HL-60 (cell line): Measurements from ENCODE around the gene IRAK2.

Experiments
- DNase-seq, 2 experiments: peaks; one replicate each; pipeline ENCODE4 v3.0.0-alpha.2; 2010 to 2020; ENCODE audit warnings: low read depth in 1 of 2, low spot score in 1 of 2
- H3K27ac ChIP-seq: fragments of 250-450 bp; sonication (Bioruptor Pico); replicated peaks from 2 replicates; pipeline ENCODE4 v1.5.1; 2020; ENCODE audit warnings: mild to moderate bottlenecking, moderate library complexity
- H3K27me3 ChIP-seq: fragments of 250-450 bp; sonication (Bioruptor Pico); 2 replicates; pipeline ENCODE4 v1.5.1; 2021; ENCODE audit warnings: mild to moderate bottlenecking, moderate library complexity; ENCODE audit not compliant: insufficient read depth, poor library complexity, severe bottlenecking
- H3K4me3 ChIP-seq: replicated peaks from 2 replicates; pipeline ENCODE4 v1.5.1; 2011; ENCODE audit warnings: mild to moderate bottlenecking, control low read depth, low read length; ENCODE audit not compliant: insufficient read depth
- GABPA ChIP-seq: IDR thresholded peaks from 2 replicates; pipeline ENCODE4 v1.6.1; 2012; ENCODE audit warnings: low read depth
- POLR2AphosphoS5 ChIP-seq: IDR thresholded peaks from 2 replicates; pipeline ENCODE4 v1.6.1; 2012; ENCODE audit warnings: low read depth
- SPI1 ChIP-seq: IDR thresholded peaks from 2 replicates; pipeline ENCODE4 v1.6.1; 2012; ENCODE audit warnings: low read depth, mild to moderate bottlenecking, borderline replicate concordance
- TF ChIP-seq, protein P1 (sequence below): IDR thresholded peaks from one replicate; pipeline ENCODE4 v1.5.1; 2011; ENCODE audit warnings: low read length, control low read depth, inconsistent platforms; ENCODE audit not compliant: insufficient read depth
- TF ChIP-seq, protein P2 (sequence below): IDR thresholded peaks from 2 replicates; pipeline ENCODE4 v1.6.1; 2012; ENCODE audit warnings: low read depth; ENCODE audit not compliant: insufficient replicate concordance

IRAK2 gene

DNA sequence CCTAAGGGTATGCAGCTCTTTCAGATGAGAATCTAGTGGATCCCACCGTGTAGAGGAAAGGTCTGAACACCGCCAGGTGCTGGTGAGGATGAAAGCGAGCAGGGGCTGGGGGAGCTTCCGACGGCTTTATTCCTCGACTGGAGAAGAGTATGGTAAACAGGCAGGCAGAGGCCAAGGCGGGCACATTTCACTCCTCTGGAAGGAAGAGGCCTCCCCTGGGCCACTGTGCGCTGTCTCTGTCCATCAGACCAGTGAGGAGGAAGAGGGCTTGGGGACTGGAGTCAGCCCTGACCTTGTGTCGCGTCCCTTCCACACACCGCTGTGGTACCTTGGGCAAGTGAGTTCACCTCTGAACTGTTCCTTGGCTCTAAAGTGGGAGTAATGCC is 123.8 kb downstream of the IRAK2 start:
- DNase-seq = no peak
- TF ChIP-seq GABPA (no peak), POLR2AphosphoS5 (no peak), SPI1 (no peak)
- TF ChIP-seq, protein P1, sequence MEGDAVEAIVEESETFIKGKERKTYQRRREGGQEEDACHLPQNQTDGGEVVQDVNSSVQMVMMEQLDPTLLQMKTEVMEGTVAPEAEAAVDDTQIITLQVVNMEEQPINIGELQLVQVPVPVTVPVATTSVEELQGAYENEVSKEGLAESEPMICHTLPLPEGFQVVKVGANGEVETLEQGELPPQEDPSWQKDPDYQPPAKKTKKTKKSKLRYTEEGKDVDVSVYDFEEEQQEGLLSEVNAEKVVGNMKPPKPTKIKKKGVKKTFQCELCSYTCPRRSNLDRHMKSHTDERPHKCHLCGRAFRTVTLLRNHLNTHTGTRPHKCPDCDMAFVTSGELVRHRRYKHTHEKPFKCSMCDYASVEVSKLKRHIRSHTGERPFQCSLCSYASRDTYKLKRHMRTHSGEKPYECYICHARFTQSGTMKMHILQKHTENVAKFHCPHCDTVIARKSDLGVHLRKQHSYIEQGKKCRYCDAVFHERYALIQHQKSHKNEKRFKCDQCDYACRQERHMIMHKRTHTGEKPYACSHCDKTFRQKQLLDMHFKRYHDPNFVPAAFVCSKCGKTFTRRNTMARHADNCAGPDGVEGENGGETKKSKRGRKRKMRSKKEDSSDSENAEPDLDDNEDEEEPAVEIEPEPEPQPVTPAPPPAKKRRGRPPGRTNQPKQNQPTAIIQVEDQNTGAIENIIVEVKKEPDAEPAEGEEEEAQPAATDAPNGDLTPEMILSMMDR = no peak
- TF ChIP-seq, protein P2, sequence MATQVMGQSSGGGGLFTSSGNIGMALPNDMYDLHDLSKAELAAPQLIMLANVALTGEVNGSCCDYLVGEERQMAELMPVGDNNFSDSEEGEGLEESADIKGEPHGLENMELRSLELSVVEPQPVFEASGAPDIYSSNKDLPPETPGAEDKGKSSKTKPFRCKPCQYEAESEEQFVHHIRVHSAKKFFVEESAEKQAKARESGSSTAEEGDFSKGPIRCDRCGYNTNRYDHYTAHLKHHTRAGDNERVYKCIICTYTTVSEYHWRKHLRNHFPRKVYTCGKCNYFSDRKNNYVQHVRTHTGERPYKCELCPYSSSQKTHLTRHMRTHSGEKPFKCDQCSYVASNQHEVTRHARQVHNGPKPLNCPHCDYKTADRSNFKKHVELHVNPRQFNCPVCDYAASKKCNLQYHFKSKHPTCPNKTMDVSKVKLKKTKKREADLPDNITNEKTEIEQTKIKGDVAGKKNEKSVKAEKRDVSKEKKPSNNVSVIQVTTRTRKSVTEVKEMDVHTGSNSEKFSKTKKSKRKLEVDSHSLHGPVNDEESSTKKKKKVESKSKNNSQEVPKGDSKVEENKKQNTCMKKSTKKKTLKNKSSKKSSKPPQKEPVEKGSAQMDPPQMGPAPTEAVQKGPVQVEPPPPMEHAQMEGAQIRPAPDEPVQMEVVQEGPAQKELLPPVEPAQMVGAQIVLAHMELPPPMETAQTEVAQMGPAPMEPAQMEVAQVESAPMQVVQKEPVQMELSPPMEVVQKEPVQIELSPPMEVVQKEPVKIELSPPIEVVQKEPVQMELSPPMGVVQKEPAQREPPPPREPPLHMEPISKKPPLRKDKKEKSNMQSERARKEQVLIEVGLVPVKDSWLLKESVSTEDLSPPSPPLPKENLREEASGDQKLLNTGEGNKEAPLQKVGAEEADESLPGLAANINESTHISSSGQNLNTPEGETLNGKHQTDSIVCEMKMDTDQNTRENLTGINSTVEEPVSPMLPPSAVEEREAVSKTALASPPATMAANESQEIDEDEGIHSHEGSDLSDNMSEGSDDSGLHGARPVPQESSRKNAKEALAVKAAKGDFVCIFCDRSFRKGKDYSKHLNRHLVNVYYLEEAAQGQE = no peak
- H3K27ac ChIP-seq = no peak overlapping the region
- no peaks in the 10 kb centered on the region for H3K27me3 ChIP-seq
- H3K4me3 ChIP-seq = no peak overlapping the region

DNA sequence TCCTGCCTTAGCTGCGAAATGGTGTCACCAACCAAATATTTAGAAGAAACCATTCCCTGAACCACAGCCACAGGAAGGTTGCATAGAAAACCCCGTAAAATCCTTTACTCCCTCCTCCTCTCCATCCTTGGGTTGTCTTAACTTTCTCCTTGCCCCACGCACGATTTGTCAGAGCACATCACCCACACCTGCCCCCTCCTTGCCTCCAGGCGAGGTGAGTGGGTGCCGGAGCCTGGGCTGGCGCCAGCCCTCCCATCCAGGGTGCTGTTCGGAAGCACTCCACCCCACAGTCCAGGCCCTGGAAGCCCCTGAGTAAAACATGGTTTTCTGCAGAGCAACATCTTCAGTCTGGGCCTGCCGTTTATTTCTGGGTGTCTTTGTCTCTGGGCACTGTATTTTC is 124.4 kb downstream of the IRAK2 start:
- Histone ChIP-seq H3K27ac (no peak overlapping the region), H3K4me3 (no peak overlapping the region), H3K27me3 (no peaks in the 10 kb centered on the region)
- no peak for TF ChIP-seq POLR2AphosphoS5
- TF ChIP-seq, protein P1 = no peak
- TF ChIP-seq GABPA = no peak
- no peak for TF ChIP-seq SPI1
- TF ChIP-seq, protein P2 = no peak
- no peak for DNase-seq

DNA sequence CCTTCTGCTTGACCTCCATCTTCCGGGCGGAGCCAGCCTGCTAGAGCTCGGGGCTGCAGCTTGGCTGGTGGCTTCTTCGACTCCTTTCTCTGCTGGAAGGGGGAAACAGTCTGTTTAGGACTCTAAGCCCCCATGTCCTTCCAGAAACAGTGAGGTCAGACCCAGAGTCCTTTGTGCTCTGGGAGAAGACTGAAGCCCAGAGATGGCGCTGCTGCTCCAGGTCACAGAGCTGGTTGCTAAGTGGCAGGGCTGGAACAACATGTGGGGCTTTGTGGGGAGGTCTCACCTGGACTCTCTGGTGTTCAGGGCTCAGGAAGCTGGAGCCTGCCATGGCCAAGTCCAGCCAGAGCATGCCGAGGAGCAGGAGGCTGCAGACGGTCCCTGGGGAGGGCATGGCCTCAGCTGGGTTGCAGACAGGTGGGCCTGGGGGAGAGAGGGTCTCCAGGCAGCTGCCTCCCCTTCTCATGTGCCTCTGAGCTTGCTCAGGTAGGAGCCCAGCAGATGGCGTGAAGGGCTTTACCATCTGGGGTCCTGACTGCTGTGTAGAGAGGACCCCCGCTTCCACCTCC is 125.2 kb downstream of the IRAK2 start:
- no peak for DNase-seq
- H3K4me3 ChIP-seq = no peak overlapping the region
- H3K27ac ChIP-seq = no peak overlapping the region
- TF ChIP-seq SPI1 (no peak), POLR2AphosphoS5 (no peak; the same call in 1 of the 2 replicates), GABPA (no peak)
- TF ChIP-seq, protein P2 = no peak
- TF ChIP-seq, protein P1 = no peak
- H3K27me3 ChIP-seq = no peaks in the 10 kb centered on the region
